HepG2 (cell line): ENCODE results near the gene MISP3. TPM values are rescaled to one million over a fixed set of nuclear protein-coding genes. Genes with fewer than 3 reads are reported as not detected.

Experiments
- AGO1 ChIP-seq: fragments of 200-400 bp; formaldehyde crosslinking; IDR thresholded peaks from 2 replicates; pipeline ENCODE4 v1.6.1; 2017; ENCODE audit warnings: mild to moderate bottlenecking, low read depth, low read length, moderate library complexity; ENCODE audit not compliant: poor library complexity, severe bottlenecking
- ARNT ChIP-seq: fragments of 450-650 bp; IDR thresholded peaks from 2 replicates; pipeline ENCODE4 v1.6.1; 2017
- ARNT2 ChIP-seq: sonication (generic); formaldehyde crosslinking; IDR thresholded peaks from 2 replicates; pipeline ENCODE4 v1.8.0; 2022; ENCODE audit warnings: mild to moderate bottlenecking, low read depth, missing genetic modification reagents, moderate library complexity
- ATF1 ChIP-seq: IDR thresholded peaks from 2 replicates; pipeline ENCODE4 v1.6.1; 2016; ENCODE audit warnings: mild to moderate bottlenecking, control low read depth
- CHD2 ChIP-seq: IDR thresholded peaks from 2 replicates; pipeline ENCODE4 v1.6.1; 2011; ENCODE audit warnings: low read depth, low read length, improper control_type of control experiment
- CHD4 ChIP-seq: fragments of 200-600 bp; sonication (generic); IDR thresholded peaks from 2 replicates; pipeline ENCODE4 v1.7.0; 2017; ENCODE audit warnings: mild to moderate bottlenecking, low read length, borderline replicate concordance
- FOXA1 ChIP-seq, 2 experiments: fragments of 450-650 bp in 1 of 2; sonication (generic) in 1 of 2; formaldehyde crosslinking in 1 of 2; IDR thresholded peaks; 2 replicates each; pipeline versions ENCODE4 v1.4.0 to v1.6.1; 2016 to 2020; ENCODE audit warnings: missing genetic modification reagents in 1 of 2
- HNF4A ChIP-seq: sonication (generic); formaldehyde crosslinking; IDR thresholded peaks from 2 replicates; pipeline ENCODE4 v1.4.0; 2020; ENCODE audit warnings: missing genetic modification reagents
- KLF13 ChIP-seq: sonication (generic); formaldehyde crosslinking; IDR thresholded peaks from 2 replicates; pipeline ENCODE4 v1.4.0; 2020; ENCODE audit warnings: mild to moderate bottlenecking, missing genetic modification reagents
- NBN ChIP-seq: fragments of 450-650 bp; conservative IDR thresholded peaks from 2 replicates; pipeline ENCODE4 v1.6.1; 2017
- NCOA1 ChIP-seq: sonication (generic); formaldehyde crosslinking; IDR thresholded peaks from 2 replicates; pipeline ENCODE4 v1.9.0; 2021; ENCODE audit warnings: missing genetic modification reagents
- NRL ChIP-seq: sonication (generic); formaldehyde crosslinking; IDR thresholded peaks from 2 replicates; pipeline ENCODE4 v1.5.0; 2020; ENCODE audit warnings: missing genetic modification reagents, mild to moderate bottlenecking, moderate library complexity, borderline replicate concordance
- PRMT3 ChIP-seq: sonication (generic); formaldehyde crosslinking; IDR thresholded peaks from 2 replicates; pipeline ENCODE4 v1.8.1; 2022; ENCODE audit warnings: low read depth, mild to moderate bottlenecking, moderate library complexity, missing genetic modification reagents, borderline replicate concordance
- PTBP1 ChIP-seq: fragments of 200-400 bp; formaldehyde crosslinking; IDR thresholded peaks from 2 replicates; pipeline ENCODE4 v1.6.1; 2018; ENCODE audit warnings: low read length, low read depth; ENCODE audit not compliant: poor library complexity, severe bottlenecking
- YEATS4 ChIP-seq: sonication (generic); formaldehyde crosslinking; IDR thresholded peaks from 2 replicates; pipeline ENCODE4 v1.4.0; 2020; ENCODE audit warnings: missing genetic modification reagents, borderline replicate concordance
- ZBTB3 ChIP-seq: sonication (generic); formaldehyde crosslinking; IDR thresholded peaks from 2 replicates; pipeline ENCODE4 v1.4.0; 2020; ENCODE audit warnings: low read depth, mild to moderate bottlenecking, moderate library complexity, missing genetic modification reagents, borderline replicate concordance
- ZNF207 ChIP-seq: fragments of 450-650 bp; IDR thresholded peaks from 2 replicates; pipeline ENCODE4 v1.6.1; 2016; ENCODE audit warnings: antibody characterized with exemption, borderline replicate concordance
- ZNF224 ChIP-seq: sonication (generic); formaldehyde crosslinking; IDR thresholded peaks from 2 replicates; pipeline ENCODE4 v1.5.0; 2020; ENCODE audit warnings: mild to moderate bottlenecking, missing genetic modification reagents
- ZNF256 ChIP-seq: sonication (generic); formaldehyde crosslinking; conservative IDR thresholded peaks from 2 replicates; pipeline ENCODE4 v1.4.0; 2020; ENCODE audit warnings: missing genetic modification reagents
- ZNF333 ChIP-seq: sonication (generic); formaldehyde crosslinking; IDR thresholded peaks from 2 replicates; pipeline ENCODE4 v1.4.0; 2020; ENCODE audit warnings: mild to moderate bottlenecking, missing genetic modification reagents, borderline replicate concordance
- ZNF652 ChIP-seq: IDR thresholded peaks from 2 replicates; pipeline ENCODE4 v1.6.1; 2016; ENCODE audit warnings: low read depth, borderline replicate concordance
- ZNF678 ChIP-seq: sonication (generic); formaldehyde crosslinking; IDR thresholded peaks from 2 replicates; pipeline ENCODE4 v1.4.0; 2020; ENCODE audit warnings: mild to moderate bottlenecking, missing genetic modification reagents
- ZNF709 ChIP-seq: sonication (generic); formaldehyde crosslinking; IDR thresholded peaks from 2 replicates; pipeline ENCODE4 v1.5.0; 2020; ENCODE audit warnings: mild to moderate bottlenecking, missing genetic modification reagents
- polyA plus RNA-seq, 8 experiments: library from polyadenylated mRNA; depleted of rRNA in 3 of 8; stranded (reverse) in 7 of 8; unstranded in 1 of 8; fragments of >200 nt; fragmentation: Illumina TruSeq in 4 of 8; extraction: Trizol in 4 of 8; gene quantifications; 2 replicates each; pipeline versions ENCODE4 v1.2.1 to v1.2.3, GENCODE V29; 2011 to 2016; ENCODE audit warnings: low read depth in 4 of 8, missing spikeins in 1 of 8, mixed read lengths in 1 of 8; ENCODE audit not compliant: insufficient read depth in 1 of 8
- total RNA-seq, 5 experiments: library from RNA; depleted of rRNA; stranded (reverse); fragments of >200 nt; fragmentation: Illumina TruSeq; extraction: Trizol; gene quantifications; 2 replicates each; pipeline ENCODE4 v1.2.3, GENCODE V29; 2016; ENCODE audit warnings: low read depth in 1 of 5
- TF ChIP-seq, protein P1 (sequence below): sonication (generic); formaldehyde crosslinking; IDR thresholded peaks from 2 replicates; pipeline ENCODE4 v1.8.1; 2023; ENCODE audit warnings: missing genetic modification reagents, inconsistent platforms, borderline replicate concordance
- TF ChIP-seq, protein P2 (sequence below): IDR thresholded peaks from 2 replicates; pipeline ENCODE4 v1.6.1; 2016; ENCODE audit warnings: missing compliant biosample characterization, missing genetic modification reagents, borderline replicate concordance
- TF ChIP-seq, protein P3 (sequence below): sonication (generic); formaldehyde crosslinking; IDR thresholded peaks from 2 replicates; pipeline ENCODE4 v1.4.0; 2020; ENCODE audit warnings: missing genetic modification reagents
- TF ChIP-seq, protein P4 (sequence below): sonication (generic); formaldehyde crosslinking; IDR thresholded peaks from 2 replicates; pipeline ENCODE4 v1.8.0; 2022; ENCODE audit warnings: missing genetic modification reagents, low read depth, mild to moderate bottlenecking, borderline replicate concordance
- TF ChIP-seq, protein P5 (sequence below): sonication (generic); formaldehyde crosslinking; IDR thresholded peaks from 2 replicates; pipeline ENCODE4 v1.5.0; 2020; ENCODE audit warnings: missing genetic modification reagents

The MISP3 gene
- total and polyA plus RNA-seq, 2 of the 13 experiments (the other 11 are each of a cell fraction or from before 2014, with no cell fraction given), result 2.5 to 5.4 TPM

DNA sequence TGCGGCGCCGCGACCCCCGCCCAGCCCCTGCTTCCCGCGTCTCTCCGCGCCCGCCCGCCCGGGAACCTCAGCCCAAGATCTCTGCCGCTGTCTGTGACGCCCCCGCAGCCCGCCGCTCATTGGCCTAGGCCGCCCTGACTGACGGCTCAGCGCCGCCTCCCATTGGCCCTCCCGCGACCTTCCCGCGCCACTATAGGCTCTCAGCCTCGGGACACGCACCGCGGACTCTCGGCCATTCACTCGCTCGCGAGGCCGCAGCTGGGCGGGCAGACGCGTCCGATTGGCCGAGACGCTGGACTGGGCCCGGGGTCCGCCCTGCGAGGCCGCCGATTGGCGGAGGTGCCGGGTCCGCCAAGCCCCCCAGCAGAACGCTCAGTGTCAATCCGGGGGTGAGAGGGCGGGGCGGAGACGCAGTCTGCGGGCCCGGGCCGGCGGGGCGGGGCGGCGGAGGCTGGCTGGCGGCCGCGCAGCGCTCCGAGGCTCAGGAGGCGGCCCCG lies 45.1 kb downstream of the MISP3 start, which contains the start of gene PRKACA (continued):
- TF ChIP-seq, protein P1, sequence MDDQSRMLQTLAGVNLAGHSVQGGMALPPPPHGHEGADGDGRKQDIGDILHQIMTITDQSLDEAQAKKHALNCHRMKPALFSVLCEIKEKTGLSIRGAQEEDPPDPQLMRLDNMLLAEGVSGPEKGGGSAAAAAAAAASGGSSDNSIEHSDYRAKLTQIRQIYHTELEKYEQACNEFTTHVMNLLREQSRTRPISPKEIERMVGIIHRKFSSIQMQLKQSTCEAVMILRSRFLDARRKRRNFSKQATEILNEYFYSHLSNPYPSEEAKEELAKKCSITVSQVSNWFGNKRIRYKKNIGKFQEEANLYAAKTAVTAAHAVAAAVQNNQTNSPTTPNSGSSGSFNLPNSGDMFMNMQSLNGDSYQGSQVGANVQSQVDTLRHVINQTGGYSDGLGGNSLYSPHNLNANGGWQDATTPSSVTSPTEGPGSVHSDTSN (CRISPR knock-in tag), result peak; percentile 87; the same call in 1 of the 2 replicates
- no peak for TF ChIP-seq HNF4A (CRISPR knock-in tag)
- no peak for TF ChIP-seq ZNF207
- no peak for TF ChIP-seq KLF13 (CRISPR knock-in tag)
- TF ChIP-seq ZBTB3 (CRISPR knock-in tag), result no peak
- no peak for TF ChIP-seq CHD4
- no peak for TF ChIP-seq ZNF652 (CRISPR knock-in tag)
- no peak for TF ChIP-seq ZNF224
- no peak for TF ChIP-seq YEATS4 (CRISPR knock-in tag)
- no peak for TF ChIP-seq ARNT2 (CRISPR knock-in tag)
- peak; percentile 88 for TF ChIP-seq CHD2
- TF ChIP-seq, protein P2, sequence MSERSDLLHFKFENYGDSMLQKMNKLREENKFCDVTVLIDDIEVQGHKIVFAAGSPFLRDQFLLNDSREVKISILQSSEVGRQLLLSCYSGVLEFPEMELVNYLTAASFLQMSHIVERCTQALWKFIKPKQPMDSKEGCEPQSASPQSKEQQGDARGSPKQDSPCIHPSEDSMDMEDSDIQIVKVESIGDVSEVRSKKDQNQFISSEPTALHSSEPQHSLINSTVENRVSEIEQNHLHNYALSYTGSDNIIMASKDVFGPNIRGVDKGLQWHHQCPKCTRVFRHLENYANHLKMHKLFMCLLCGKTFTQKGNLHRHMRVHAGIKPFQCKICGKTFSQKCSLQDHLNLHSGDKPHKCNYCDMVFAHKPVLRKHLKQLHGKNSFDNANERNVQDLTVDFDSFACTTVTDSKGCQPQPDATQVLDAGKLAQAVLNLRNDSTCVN (CRISPR knock-in tag), result no peak
- no peak for TF ChIP-seq PRMT3 (CRISPR knock-in tag)
- TF ChIP-seq ZNF709 (CRISPR knock-in tag), result no peak
- no peak for TF ChIP-seq ARNT
- TF ChIP-seq NCOA1 (CRISPR knock-in tag), result no peak
- TF ChIP-seq FOXA1 (IDR thresholded peaks at IDR 0.05), result no peak
- TF ChIP-seq FOXA1 (CRISPR knock-in tag; IDR thresholded peaks at IDR 0.05), result 0 out of 2 replicates have a peak, but pooled peaks have one; percentile 5
- TF ChIP-seq, protein P3, sequence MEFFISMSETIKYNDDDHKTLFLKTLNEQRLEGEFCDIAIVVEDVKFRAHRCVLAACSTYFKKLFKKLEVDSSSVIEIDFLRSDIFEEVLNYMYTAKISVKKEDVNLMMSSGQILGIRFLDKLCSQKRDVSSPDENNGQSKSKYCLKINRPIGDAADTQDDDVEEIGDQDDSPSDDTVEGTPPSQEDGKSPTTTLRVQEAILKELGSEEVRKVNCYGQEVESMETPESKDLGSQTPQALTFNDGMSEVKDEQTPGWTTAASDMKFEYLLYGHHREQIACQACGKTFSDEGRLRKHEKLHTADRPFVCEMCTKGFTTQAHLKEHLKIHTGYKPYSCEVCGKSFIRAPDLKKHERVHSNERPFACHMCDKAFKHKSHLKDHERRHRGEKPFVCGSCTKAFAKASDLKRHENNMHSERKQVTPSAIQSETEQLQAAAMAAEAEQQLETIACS, result no peak
- no peak for TF ChIP-seq ZNF678 (CRISPR knock-in tag)
- no peak for TF ChIP-seq NRL (CRISPR knock-in tag)
- TF ChIP-seq, protein P4, sequence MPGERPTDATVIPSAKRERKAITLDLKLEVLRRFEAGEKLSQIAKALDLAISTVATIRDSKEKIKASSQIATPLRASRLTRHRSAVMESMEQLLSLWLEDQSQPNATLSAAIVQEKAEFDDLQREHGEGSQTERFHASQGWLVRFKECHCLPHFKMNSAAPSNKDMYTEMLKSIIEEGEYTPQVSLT, result no peak
- TF ChIP-seq ZNF256, result no peak
- TF ChIP-seq PTBP1, result no peak
- peak; percentile 75 for TF ChIP-seq ATF1 (CRISPR knock-in tag)
- TF ChIP-seq, protein P5, sequence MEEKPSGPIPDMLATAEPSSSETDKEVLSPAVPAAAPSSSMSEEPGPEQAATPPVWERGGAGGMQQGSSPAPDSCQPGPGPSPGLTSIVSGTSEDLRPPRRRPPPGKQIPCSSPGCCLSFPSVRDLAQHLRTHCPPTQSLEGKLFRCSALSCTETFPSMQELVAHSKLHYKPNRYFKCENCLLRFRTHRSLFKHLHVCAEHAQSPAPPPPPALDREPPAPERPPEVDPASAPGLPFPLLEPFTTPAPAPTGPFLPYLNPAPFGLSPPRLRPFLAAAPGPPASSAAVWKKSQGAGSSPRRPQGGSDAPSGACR, result no peak
- no peak for TF ChIP-seq NBN
- no peak for TF ChIP-seq ZNF333 (CRISPR knock-in tag)
- TF ChIP-seq AGO1, result peak; percentile 7
